Measurements from ENCODE around the gene DDI1.

DDI1 gene

DNA sequence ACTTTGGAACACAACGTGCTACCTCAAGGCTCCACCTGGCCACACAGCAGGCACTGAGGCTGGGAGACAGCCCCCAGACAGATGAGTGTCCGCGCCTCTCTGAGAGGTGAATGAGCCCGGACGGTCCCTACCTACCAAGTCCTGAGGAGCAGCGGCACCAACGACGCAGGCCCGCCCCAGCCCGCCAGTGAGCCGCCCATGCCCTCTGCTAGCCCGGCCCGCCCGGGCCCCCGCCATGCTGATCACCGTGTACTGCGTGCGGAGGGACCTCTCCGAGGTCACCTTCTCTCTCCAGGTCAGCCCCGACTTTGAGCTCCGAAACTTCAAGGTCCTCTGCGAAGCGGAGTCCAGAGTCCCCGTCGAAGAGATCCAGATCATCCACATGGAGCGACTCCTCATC, at the start of gene DDI1:
Gene DDI1, plus strand, starts transcription at position 53 of the 400 bp plus-strand sequence. Its CDS starts 183 bp downstream, at position 236.
- DNase-seq: no peak

DNA sequence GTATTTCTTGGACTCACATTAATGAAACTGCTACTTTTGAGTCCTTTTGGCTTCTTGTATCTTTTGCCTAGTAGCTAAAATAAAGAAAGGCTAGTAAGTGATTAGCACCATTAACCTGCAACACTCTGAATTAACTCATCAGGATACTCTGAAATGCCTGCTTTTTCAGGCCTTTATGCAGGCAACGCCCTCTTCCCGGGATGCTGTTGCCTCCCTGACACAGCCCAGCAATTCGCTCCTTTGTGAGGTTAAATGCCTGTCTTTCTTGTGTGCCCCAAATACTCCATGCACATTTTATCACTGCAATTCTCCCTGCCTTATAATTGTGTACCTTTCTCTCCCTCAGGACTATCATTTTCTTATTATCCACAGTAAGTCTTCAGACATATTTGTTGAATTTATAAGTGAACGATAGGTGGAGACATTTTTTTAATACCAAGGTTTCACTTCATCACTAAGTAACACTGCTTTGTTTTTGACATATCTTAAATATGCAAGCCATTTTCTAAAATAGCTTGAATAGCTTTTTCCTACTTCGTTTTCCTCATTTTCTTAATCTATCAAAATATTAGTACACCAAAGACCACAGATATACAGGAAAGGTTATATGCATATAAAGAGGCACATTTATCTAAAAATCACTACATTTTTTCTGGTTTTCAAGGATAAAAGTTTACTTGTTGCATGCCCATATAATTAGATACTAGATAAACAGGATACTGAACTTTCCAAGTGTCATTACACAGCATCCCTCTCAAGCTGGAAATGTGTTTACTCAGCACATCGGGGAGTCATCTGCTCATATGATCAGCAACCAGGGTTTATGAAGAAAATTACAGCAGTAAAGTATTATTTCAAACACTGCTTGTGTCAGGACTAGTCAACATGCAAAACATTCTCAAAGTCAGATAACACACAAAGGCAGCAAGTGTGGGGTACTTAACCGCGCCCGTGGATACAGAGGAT, 48.5 kb upstream of the DDI1 start:
- no peak for DNase-seq

DNA sequence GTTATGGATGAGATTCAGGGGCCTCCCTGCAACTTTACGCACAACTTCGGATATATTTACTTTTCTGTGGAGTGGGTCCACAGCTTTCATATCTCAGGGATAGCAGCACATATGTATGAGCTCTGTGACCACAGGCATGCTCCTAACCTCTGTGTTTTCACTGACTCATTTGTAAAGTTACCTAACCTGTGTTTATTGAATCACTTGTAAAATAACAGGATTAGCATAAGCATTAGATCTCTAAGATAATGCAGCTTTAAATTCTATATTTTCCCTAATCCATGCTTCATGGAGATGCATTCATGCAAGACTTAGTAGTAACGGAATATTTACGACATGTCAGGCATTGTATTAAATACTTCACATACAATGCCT, 47.9 kb upstream of the DDI1 start:
- DNase-seq: no peak

DNA sequence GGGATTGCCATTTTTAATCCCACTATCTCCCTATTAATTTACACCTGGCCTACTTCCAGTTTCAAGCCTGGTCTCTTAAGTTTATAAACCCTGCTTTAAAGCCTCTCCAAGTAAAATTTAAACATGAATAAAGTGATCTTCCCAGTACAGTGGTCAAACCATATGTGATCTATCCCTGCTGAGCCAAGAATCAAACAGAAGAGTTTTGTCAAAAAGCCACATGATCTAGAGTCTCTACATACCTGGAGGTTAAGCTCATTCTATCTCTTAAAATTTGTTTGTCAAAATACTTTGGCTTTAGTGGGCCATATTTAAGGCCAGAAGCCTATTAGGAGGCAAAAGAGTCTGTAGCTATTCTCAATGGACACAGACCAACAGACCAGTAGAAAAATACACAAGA, 42.9 kb upstream of the DDI1 start:
- no peak for DNase-seq

DNA sequence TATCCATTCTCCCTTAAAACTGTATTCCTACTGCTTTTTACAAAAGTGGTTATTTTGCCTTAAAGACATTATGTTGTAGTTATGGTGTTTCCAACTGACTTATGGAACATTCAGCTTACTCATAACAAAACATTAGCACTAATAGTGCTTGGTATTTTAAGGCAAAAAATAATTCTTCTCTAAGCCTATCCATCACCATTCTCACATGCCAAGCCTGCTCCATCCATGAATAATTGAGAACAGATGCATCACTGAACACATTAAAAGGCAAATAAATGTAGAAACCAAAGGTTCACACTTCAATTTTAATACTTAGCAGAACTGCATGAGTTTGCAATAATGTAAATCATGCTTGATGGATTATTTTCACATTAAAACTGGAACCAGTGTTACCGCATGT, 42.3 kb upstream of the DDI1 start:
- DNase-seq: no peak

DNA sequence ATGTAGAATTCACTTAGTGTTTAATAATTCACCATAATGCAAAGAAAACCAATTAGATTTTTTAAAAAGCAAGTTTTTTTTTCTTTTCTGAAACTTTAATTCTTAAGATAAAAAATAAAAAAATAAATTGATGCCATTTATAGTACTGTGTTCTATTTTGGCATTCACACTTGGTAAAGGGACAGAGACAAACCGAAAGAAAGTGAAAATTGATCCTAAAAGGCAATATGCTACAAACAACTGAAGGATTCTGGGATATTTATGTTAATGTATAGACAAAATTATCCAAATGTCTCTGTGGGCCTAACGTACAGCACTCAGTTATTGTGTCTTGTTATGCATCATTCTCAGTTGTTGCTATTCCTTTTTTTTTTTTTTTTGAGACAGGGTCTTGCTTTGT, 41.9 kb upstream of the DDI1 start:
- DNase-seq: no peak

DNA sequence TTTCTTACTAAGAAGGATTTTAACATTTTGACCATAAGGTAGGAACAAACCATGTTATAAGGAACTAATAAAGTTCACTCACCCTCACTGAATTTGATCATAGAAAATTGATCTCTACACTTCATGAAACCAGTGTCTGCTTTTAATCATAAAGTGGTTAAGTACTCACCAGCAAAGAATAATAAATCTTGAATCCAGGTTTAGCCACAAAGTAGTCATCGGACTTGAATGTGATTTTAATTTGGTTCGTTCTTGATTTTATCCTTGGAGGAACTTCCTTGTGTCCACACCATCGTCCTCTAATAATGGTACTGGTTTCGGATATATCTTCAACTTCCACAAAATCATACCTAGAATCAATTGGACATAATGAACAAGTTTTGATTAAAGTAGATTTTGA, 40.5 kb upstream of the DDI1 start:
- no peak for DNase-seq

DNA sequence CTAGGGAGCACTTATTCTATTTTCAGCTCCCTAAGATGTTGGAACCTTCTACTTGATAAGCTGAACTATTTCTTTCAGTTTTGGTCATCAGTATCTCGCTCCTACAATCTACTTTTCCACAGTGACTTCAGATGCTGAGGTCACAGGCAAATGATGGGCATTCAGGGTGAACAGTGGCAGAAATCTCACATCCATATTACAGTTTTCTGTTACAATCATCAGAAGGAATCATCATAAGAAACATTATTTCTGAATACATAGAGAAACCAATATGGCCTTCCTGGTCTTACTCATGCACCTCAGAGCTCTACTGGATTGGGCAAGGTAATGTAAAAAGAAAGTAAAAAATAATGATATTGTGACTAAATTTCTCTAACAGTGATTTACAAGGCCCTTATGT, 39.4 kb upstream of the DDI1 start:
- no peak for DNase-seq

DNA sequence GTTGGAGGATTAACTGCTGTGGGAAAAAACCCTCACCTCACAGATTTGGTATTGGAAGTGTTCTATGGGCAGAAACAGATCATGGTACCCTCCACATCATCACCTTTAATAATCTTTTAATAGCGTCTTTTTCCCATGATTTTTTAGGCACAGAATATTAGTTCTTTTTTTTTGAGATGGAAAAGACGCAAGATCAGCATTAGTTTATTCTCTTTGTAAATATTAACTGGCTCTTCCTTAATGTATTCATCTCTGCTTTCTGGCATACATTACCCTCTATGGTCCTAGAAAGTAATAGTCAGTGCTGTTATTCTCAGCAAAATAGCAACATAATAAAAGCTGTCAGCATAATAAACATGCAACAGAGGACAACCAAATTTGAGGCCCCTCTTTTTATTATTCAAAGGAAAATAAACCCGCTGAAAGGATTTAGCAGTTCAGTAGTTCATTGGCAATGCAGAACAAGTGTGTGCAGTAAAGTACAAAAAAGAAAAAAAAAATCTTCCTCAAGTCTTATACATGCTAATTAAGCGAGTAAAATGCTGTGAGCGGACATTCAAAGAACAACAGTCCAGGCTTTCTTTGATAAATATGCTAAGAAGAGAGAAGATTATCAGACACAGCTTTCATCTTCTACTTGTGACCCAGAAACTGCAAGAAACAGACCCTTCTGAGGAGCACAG, 37.5 kb upstream of the DDI1 start:
- no peak for DNase-seq

DNA sequence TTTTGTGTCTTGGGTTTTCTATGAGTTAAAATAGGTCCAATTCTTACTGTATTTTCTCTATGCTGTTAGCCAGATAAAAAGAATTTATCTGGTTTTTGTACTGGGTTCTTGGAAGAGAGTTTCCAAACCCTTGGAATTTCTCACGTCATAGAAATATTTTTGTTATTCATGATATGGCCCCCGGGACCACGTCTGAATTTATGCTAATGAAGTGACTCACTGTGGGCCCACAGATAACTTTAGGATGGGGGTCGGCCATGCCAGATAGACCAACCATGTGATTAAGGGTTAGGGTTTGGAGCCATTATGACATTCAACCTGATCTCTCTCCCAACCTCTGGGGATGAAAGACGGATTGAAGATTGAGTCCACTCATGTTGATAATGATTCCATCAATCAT, 35.6 kb upstream of the DDI1 start:
- no peak for DNase-seq

DNA sequence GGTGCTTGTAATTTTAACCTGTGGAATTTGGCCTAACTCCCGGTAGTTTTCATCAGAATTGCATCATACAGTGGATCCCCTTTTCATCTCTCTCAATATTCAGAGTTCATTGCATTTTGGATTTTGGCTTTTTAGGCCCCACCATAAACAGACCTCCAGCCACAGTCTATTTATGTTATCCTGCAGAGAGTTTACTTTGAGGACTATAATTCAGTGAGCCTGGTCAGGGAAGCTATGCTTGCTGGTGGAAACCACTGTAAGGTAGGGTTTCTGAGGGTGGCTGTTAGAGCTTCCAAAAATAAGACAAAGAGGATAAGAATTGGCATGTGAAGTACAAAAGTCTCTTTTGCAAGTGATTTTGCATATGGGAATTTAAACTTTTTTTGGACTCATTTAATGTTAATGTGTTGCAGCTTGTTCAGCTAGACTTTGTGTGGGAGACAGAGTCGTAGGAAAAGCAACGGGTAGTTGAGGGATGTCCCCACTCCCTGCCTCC, 34.8 kb upstream of the DDI1 start:
- no peak for DNase-seq

DNA sequence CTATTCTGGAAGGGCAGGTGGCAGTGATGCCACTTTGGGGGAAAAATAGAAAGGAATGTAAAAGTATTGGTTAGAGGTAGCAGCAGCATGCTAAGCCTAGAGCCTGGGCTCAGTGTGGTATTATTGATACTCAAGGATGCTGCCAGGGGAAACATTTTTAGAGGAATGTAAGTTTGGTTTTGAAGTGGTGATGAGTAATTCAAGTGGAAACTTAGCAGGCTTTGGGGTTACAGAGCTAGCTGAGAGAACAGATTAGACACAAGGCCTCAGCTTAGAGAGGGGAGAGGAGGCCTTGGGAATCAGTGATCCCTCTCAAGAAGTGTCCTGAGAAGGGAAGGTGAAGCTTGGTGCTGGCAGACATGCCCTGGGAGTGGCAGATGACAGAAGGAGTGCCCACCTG, 32.9 kb upstream of the DDI1 start:
- no peak for DNase-seq

DNA sequence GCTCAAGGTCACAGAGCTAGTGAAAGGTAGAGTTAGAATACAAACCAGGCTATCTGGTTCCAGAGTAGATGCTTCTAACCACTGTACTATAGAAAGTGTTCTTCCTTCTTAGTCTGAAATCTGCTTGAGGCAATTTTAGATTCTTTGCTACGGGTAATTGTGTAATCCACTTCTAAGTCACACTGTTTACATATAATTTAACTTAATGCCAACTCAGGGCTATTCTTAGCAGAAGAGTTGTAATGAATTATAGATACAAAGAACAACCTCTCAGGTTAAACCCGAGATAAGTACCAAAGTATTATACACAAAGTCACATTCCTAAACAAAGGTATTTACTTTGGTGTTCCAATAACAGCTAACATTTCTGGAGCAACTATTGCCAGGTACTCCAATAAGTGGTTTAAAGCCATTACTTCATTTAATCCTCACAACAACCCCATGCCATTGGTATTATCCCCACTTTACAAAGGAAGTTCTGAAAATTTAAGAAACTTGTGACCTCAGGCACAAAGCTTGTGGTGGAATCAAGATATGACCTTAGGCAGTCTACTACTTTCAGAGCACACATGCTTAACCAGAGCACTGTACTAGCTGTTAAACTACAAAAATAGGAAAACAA, 31.1 kb upstream of the DDI1 start:
- no peak for DNase-seq

DNA sequence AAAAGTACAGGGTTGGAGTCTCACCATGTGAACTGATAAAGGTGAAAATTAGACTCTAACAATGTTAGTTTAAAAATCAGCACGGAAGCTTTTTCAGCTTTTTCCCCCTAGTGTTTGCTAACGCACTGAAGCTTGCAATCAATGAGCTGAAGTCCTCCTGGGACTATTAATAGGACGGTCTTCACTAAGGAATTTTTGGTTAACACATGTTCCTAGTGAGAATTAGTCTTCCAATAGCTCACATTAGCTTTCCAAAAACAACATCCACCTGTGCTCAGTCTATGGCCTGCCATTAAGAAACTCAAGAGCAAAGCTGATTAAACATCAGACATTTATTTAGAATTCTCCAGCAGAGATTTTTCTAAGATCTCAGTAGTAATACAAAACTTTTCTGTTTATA, 26.7 kb upstream of the DDI1 start:
- no peak for DNase-seq

DNA sequence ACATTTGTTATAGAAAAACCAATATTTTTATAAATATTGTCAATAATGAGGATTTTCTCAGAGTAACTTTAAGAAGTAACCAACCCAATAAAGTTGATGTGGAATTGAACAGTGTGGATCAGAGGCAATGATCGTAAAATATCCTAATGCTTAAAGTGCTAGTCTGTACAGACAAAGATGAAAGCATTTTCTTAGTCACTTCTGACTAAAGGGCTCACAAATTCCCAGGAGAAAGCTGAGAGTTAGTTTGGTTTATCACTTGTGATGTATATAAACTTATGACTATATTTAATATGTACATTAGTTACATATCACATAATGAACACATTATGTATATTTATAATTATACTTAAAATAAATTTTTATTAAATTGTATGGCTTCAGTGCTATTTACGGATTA, 25.4 kb upstream of the DDI1 start:
- DNase-seq: no peak

DNA sequence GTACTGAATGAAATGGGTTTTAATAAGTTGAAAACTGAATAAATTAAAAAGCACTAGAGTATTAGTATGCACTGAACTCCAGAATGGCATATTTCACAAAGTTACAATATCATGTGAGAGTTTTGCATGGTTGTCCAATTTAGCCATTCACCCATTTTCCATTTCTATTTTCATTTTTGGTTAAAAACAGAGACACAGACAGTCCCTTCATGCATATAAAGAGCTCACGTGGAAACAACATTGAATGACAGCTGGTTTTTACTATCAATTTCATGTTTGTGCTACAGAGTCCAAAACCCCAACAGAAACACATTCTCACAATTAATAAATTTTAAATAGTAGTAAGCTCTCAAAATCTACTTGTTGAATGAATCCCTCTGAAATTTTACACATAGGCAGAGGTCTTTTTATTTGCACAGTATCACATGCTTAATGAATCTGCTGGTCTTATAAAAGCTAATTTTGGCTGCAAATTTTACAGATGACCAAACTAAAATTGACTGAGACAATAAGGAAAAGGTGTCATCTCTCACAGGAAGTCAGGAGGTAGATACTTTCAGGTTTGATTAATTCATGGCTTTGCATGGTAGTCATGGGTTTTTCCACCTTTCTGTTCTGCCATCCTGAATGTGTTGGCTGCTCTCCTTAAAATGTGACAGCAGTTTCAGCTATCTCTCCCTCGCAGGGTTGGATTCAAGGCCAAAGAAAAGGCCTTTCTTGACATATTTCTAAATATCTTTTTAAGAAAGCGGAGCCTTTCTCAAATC, 20.6 kb upstream of the DDI1 start:
- DNase-seq: no peak

DNA sequence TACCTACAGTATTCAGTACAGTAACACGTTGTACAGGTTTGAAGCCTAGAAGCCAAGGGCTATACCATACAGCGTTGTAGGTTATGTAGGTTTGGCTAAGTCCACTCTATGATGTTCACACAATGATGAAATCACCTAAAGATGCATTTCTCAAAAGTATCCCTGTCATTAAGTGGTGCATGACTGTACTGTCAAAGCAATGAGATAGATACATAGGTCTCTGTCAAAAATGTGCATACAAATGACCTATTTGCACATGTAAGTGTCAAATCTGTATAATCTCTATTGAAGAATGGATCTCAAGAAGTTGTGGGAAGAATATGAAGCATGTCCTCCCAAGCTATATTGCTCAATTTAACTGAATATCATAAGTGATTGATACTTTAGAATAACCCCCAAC, 11.9 kb upstream of the DDI1 start:
- DNase-seq: no peak

DNA sequence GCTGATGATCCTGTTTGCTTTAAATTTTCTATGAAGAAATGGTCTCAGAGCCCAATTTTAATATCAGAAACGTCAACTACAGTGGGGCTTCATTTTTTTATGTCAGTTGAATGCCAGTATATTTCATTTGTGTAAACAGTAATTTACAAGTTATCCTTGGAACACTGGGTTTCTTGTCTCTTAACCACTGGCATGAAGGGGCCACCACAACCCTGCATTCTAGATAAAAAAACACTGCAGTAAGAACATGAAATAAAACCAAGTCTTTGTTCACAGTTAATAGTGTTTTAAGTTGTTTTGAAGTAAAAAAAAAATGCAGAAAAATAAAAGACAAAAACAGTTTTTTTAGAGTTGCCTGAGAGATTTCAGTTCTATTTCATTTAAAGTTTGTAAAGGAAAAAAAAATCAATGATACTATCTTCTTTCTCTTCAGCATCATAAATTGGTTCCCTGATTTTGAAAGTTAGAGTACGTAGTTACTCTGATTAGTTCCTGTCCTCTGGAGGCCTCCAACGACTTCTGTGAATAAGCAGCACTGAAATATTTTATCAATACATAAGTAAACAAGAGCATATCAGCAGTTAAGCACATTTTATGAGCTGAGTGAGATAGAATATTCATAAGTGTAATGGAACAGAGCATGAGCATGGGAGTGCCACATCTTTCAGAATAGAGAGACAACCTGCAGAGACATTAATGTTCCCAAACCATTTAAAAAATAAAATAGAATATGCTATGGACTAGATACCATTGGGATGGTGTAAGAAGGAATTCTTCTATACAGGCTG, 7.8 kb upstream of the DDI1 start:
- DNase-seq: no peak

DNA sequence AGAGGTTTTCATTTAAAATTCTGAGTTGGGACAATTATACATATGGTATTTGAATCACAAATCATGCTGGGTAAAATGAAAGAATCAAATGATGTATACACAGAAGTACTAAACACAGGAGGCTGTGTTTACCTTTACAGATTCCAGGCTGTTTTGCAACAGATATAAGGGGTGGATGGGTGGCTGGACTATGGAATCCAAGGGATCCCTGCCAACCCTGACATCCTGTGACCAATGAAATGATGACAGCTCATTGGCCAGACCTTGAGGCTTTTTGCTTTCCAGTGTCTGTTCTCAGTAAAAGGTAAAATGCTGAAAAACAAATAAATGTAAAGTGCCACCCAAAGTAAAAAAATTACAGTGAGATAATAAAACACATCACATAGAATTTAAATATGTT, 3.3 kb upstream of the DDI1 start:
- DNase-seq: no peak

DNA sequence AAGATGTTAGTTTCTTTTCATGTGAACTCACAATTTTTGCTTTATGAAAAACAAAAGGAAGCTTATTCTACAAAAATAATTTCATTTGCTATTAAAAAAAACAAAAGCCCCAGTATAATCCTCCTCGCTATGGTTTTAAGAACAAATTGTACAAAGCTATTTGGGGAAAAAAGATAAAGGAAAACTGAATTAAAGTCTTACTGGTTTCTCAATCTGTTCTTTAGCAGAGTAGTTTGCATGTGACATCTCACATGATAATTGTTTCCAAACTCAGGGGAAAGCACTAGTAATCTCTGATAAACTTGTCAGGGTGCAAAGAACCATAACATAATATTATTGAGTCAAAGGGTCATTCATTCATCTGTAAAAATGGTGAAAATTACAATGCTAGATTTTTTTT, 2.9 kb upstream of the DDI1 start:
- DNase-seq: no peak

DNA sequence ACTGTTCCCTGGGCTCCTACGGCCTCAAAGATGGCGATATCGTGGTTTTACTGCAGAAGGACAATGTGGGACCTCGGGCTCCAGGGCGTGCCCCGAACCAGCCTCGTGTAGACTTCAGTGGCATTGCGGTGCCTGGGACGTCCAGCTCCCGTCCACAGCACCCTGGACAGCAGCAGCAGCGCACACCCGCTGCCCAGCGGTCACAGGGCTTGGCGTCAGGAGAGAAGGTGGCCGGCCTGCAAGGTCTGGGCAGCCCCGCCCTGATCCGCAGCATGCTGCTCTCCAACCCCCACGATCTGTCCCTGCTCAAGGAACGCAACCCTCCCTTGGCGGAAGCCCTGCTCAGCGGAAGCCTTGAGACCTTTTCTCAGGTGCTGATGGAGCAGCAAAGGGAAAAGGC, 555 bp downstream of the DDI1 start:
- DNase-seq: no peak

DNA sequence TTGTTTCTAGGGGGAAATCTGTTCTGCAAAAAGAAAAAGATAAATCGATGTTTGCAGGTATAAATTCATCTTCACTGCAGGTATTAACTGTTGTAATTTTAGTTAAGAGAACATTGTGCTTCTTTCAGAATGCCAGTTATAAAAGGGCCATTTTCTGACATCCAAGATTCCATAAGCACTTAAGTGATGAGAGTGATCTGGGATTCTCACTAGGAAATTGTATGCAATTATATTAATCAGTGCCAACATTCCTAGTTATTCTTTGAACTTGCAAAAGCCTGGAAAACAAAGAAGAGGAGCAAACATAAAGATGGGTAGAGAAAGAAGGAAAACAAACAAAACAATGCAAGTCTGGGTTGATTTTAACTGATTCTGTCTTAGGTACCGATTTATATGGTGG, 5.4 kb downstream of the DDI1 start:
- DNase-seq: no peak

Data from hippocampal formation (tissue), 2 donors.